MM.1S (cell line): ENCODE measurements around the gene STARD8.

ENCODE experiments used
- DNase-seq: peaks from one replicate; pipeline ENCODE4 v3.0.0-alpha.2; 2015
- H2AFZ ChIP-seq: fragments of 300-600 bp; sonication (generic); 2 replicates; pipeline ENCODE4 v1.6.0; 2016; ENCODE audit warnings: antibody characterized with exemption, low read length
- H3F3A ChIP-seq: fragments of 300-600 bp; sonication (generic); 2 replicates; pipeline ENCODE4 v1.6.1; 2016; ENCODE audit warnings: mild to moderate bottlenecking, antibody characterized with exemption, low read length, moderate library complexity, mixed read lengths; ENCODE audit not compliant: insufficient read depth
- H3K27ac ChIP-seq: fragments of 300-600 bp; sonication (generic); 2 replicates; pipeline ENCODE4 v1.5.1; 2016; ENCODE audit warnings: mild to moderate bottlenecking, low read length
- H3K27me3 ChIP-seq: fragments of 300-600 bp; sonication (generic); replicated peaks from 2 replicates; pipeline ENCODE4 v1.6.0; 2016; ENCODE audit warnings: low read length; ENCODE audit not compliant: insufficient read depth
- H3K36me3 ChIP-seq: fragments of 300-600 bp; sonication (generic); replicated peaks from 2 replicates; pipeline ENCODE4 v1.6.1; 2016; ENCODE audit warnings: mild to moderate bottlenecking, low read length, mixed read lengths; ENCODE audit not compliant: insufficient read depth
- H3K4me1 ChIP-seq: fragments of 300-600 bp; sonication (generic); 2 replicates; pipeline ENCODE4 v1.6.1; 2016; ENCODE audit warnings: low read length, mixed read lengths
- H3K4me2 ChIP-seq: fragments of 300-600 bp; sonication (generic); 2 replicates; pipeline ENCODE4 v1.6.0; 2016; ENCODE audit warnings: low read depth, low read length
- H3K4me3 ChIP-seq: fragments of 300-600 bp; sonication (generic); 2 replicates; pipeline ENCODE4 v1.5.1; 2016; ENCODE audit warnings: low read length, mixed read lengths
- H3K79me2 ChIP-seq: fragments of 300-600 bp; sonication (generic); 2 replicates; pipeline ENCODE4 v1.6.1; 2016; ENCODE audit warnings: mixed run types, low read length, mixed read lengths
- H3K9ac ChIP-seq: fragments of 300-600 bp; sonication (generic); 2 replicates; pipeline ENCODE4 v1.6.1; 2016; ENCODE audit warnings: low read length, mixed read lengths
- H3K9me2 ChIP-seq: fragments of 300-600 bp; sonication (generic); replicated peaks from 2 replicates; pipeline ENCODE4 v1.6.1; 2016; ENCODE audit warnings: mild to moderate bottlenecking, low read length, mixed read lengths; ENCODE audit not compliant: insufficient read depth
- H3K9me3 ChIP-seq: fragments of 300-600 bp; sonication (generic); replicated peaks from 2 replicates; pipeline ENCODE4 v1.6.1; 2016; ENCODE audit warnings: mild to moderate bottlenecking, low read length, mixed read lengths; ENCODE audit not compliant: insufficient read depth
- H4K20me1 ChIP-seq: fragments of 300-600 bp; sonication (generic); 2 replicates; pipeline ENCODE4 v1.6.1; 2016; ENCODE audit warnings: mild to moderate bottlenecking, low read length, moderate library complexity, mixed read lengths; ENCODE audit not compliant: insufficient read depth
- EZH2 ChIP-seq: fragments of 300-600 bp; sonication (generic); optimal IDR thresholded peaks from 2 replicates; pipeline ENCODE3; 2017; ENCODE audit warnings: low read depth, mild to moderate bottlenecking, antibody characterized with exemption, low read length, mixed read lengths
- EZH2phosphoT487 ChIP-seq: fragments of 300-600 bp; sonication (generic); IDR thresholded peaks from 2 replicates; pipeline ENCODE4 v1.6.1; 2018; ENCODE audit warnings: antibody characterized with exemption, low read length
- TF ChIP-seq, protein P1 (sequence below): fragments of 300-600 bp; sonication (generic); IDR thresholded peaks from 2 replicates; pipeline ENCODE4 v1.5.1; 2016; ENCODE audit warnings: antibody characterized with exemption, low read length, mixed read lengths

Gene STARD8

DNA sequence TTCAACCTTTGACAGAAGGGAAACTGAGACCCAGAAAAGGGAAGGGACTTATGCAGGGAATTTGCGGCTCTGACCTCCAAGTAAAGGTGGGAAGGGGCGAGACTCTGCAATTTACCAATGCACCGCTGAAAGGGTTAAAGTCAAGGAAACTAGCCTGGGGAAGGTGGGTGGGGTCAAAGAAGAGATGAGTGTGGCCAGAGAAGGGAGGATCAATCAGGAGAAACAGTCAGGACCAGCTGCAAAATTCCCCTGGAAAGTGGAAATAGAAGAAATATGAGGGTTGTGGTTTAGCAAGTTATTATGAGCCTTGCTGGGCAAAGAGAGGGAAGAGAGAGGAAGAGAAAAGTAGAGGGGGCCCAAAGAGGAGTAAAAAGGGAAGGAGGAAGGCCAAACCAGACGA lies 30.5 kb downstream of the STARD8 start:
- TF ChIP-seq EZH2phosphoT487 = no peak
- no peak for TF ChIP-seq EZH2
- TF ChIP-seq, protein P1, sequence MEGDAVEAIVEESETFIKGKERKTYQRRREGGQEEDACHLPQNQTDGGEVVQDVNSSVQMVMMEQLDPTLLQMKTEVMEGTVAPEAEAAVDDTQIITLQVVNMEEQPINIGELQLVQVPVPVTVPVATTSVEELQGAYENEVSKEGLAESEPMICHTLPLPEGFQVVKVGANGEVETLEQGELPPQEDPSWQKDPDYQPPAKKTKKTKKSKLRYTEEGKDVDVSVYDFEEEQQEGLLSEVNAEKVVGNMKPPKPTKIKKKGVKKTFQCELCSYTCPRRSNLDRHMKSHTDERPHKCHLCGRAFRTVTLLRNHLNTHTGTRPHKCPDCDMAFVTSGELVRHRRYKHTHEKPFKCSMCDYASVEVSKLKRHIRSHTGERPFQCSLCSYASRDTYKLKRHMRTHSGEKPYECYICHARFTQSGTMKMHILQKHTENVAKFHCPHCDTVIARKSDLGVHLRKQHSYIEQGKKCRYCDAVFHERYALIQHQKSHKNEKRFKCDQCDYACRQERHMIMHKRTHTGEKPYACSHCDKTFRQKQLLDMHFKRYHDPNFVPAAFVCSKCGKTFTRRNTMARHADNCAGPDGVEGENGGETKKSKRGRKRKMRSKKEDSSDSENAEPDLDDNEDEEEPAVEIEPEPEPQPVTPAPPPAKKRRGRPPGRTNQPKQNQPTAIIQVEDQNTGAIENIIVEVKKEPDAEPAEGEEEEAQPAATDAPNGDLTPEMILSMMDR = no peak
- no peak overlapping the region for H3K27ac ChIP-seq
- H3K4me3 ChIP-seq = no peak overlapping the region
- no peaks in the 10 kb centered on the region for H3K9me3 ChIP-seq
- H3K9me2 ChIP-seq = no peaks in the 10 kb centered on the region
- H3K4me1 ChIP-seq = no peaks in the 10 kb centered on the region
- H3K36me3 ChIP-seq = no peaks in the 10 kb centered on the region
- H2AFZ ChIP-seq = no peak overlapping the region
- no peaks in the 10 kb centered on the region for H3F3A ChIP-seq
- H3K9ac ChIP-seq = no peak overlapping the region
- no peak overlapping the region for H3K4me2 ChIP-seq
- no peaks in the 10 kb centered on the region for H3K27me3 ChIP-seq
- DNase-seq = no peak
- no peaks in the 10 kb centered on the region for H3K79me2 ChIP-seq
- H4K20me1 ChIP-seq = no peaks in the 10 kb centered on the region

DNA sequence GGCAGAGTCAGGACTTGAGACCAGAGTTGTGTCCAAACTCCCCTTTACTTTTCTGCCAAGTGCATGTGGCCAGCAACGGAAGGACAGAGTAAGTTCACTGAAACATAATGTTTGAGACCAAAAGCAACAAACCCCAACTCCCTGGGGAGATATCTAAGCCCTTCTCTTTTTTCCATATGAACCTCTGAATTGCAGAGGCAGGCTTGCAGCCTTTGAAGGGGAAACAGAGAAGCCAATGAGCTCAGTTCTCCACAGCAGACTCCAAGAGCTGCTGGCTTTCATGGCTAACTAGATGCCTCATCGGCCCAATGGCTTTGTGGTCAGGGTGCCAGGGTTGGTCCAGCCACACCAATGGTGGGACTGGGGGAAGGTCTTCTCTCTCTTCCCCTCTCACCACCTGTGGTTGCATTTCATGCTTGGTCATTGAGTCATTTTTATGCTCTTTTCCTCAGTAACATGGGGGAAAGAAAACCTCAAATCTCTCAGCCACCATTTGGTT lies 34.0 kb downstream of the STARD8 start:
- TF ChIP-seq EZH2phosphoT487 = no peak
- no peak for TF ChIP-seq EZH2
- TF ChIP-seq, protein P1 = no peak
- no peak for DNase-seq
- Histone ChIP-seq H2AFZ (no peak overlapping the region), H3K9me3 (no peaks in the 10 kb centered on the region), H3K4me3 (no peak overlapping the region), H3K9ac (no peak overlapping the region), H3K4me1 (no peaks in the 10 kb centered on the region), H3F3A (no peaks in the 10 kb centered on the region), H3K27ac (no peak overlapping the region), H3K79me2 (no peaks in the 10 kb centered on the region), H3K27me3 (no peaks in the 10 kb centered on the region), H3K36me3 (no peaks in the 10 kb centered on the region), H3K9me2 (no peaks in the 10 kb centered on the region), H4K20me1 (no peaks in the 10 kb centered on the region), H3K4me2 (no peak overlapping the region)

DNA sequence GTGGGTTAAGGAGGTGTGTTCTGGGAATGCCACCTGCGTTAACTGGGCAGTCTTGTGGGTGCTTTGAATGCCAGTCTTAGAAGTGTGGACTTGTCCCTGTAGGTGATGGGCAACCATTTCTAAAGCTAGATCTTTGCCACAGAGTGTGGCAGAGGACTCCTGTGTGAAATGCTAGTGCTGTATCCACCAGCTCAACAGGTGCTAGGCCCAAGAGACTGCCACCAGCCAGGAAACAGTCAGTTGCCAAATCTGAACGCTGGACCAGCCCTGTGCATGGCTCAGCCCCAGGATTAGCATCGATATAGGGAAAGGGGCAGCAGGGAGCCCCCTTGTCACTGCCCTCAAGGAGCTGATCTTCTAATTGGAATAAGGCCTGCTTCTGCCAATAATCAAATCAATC lies 35.3 kb downstream of the STARD8 start:
- H3K4me1 ChIP-seq = no peaks in the 10 kb centered on the region
- H3K9ac ChIP-seq = no peak overlapping the region
- no peaks in the 10 kb centered on the region for H4K20me1 ChIP-seq
- no peaks in the 10 kb centered on the region for H3K9me2 ChIP-seq
- no peaks in the 10 kb centered on the region for H3K36me3 ChIP-seq
- no peak for DNase-seq
- no peak overlapping the region for H2AFZ ChIP-seq
- TF ChIP-seq EZH2 (no peak), EZH2phosphoT487 (no peak)
- TF ChIP-seq, protein P1 = no peak
- H3K4me2 ChIP-seq = no peak overlapping the region
- H3F3A ChIP-seq = no peaks in the 10 kb centered on the region
- H3K27me3 ChIP-seq = no peaks in the 10 kb centered on the region
- H3K4me3 ChIP-seq = no peak overlapping the region
- no peaks in the 10 kb centered on the region for H3K79me2 ChIP-seq
- no peaks in the 10 kb centered on the region for H3K9me3 ChIP-seq
- H3K27ac ChIP-seq = no peak overlapping the region
